AG09319 (cell line): ENCODE measurements around the gene NUDT19.
"Not testable (repeated sequence)": the region's sequence is repeated elsewhere in the genome, so short reads cannot be mapped to it uniquely, and the experiment has no call there.

Source experiments
- DNase-seq: peaks from one replicate; pipeline ENCODE4 v3.0.0-alpha.2; 2010; ENCODE audit warnings: low read depth; ENCODE audit errors: extremely low read depth
- CTCF ChIP-seq: IDR thresholded peaks from 2 replicates; pipeline ENCODE4 v1.5.1; 2011; ENCODE audit warnings: low read depth, mild to moderate bottlenecking, inconsistent platforms, low read length, moderate library complexity

NUDT19 gene

GRCh38 chr19:32691291-32691951 lies at the start of gene NUDT19:
NUDT19 (plus strand) TSS chr19:32691821; CDS start chr19:32691961, 140 bp downstream.
- no peak for TF ChIP-seq CTCF
- DNase-seq, result peak; percentile 35

- no peak for TF ChIP-seq CTCF
- no peak for DNase-seq
Measured at GRCh38 chr19:32642771-32643170, 48.9 kb upstream of the NUDT19 start.

GRCh38 chr19:32646556-32646955 lies 45.1 kb upstream of the NUDT19 start:
- no peak for TF ChIP-seq CTCF
- DNase-seq, result no peak

- DNase-seq, result no peak
- TF ChIP-seq CTCF, result no peak
Measured at GRCh38 chr19:32647361-32647760, 44.3 kb upstream of the NUDT19 start.

- no peak for TF ChIP-seq CTCF
- DNase-seq, result no peak
Measured at GRCh38 chr19:32649751-32650150, 41.9 kb upstream of the NUDT19 start.

GRCh38 chr19:32650671-32651070 lies 41.0 kb upstream of the NUDT19 start:
- TF ChIP-seq CTCF, result no peak
- no peak for DNase-seq

- no peak for TF ChIP-seq CTCF
- DNase-seq, result no peak
Measured at GRCh38 chr19:32651729-32652140, 39.9 kb upstream of the NUDT19 start.

GRCh38 chr19:32652331-32652730 lies 39.3 kb upstream of the NUDT19 start:
- DNase-seq, result not testable (repeated sequence)
